D721Med (cell line): ENCODE results near the gene BCO1.
A peak's percentile ranks its signal among the peaks of the same experiment; 100 is the strongest.

ENCODE experiments used
- DNase-seq: peaks from one replicate; pipeline ENCODE4 v3.0.0; 2011; ENCODE audit warnings: low spot score; ENCODE audit not compliant: insufficient read length
- FAIRE-seq: peaks from 2 replicates; lab custom pipeline; 2011; peaks lifted over from hg19 to GRCh38; lab: Jason Lieb, UNC
- TF ChIP-seq, protein P1 (sequence below): IDR thresholded peaks from 2 replicates; pipeline ENCODE4 v1.5.1; 2012; ENCODE audit warnings: mild to moderate bottlenecking, control low read depth; ENCODE audit not compliant: insufficient read depth; ENCODE audit errors: missing control alignments

Gene BCO1

DNA sequence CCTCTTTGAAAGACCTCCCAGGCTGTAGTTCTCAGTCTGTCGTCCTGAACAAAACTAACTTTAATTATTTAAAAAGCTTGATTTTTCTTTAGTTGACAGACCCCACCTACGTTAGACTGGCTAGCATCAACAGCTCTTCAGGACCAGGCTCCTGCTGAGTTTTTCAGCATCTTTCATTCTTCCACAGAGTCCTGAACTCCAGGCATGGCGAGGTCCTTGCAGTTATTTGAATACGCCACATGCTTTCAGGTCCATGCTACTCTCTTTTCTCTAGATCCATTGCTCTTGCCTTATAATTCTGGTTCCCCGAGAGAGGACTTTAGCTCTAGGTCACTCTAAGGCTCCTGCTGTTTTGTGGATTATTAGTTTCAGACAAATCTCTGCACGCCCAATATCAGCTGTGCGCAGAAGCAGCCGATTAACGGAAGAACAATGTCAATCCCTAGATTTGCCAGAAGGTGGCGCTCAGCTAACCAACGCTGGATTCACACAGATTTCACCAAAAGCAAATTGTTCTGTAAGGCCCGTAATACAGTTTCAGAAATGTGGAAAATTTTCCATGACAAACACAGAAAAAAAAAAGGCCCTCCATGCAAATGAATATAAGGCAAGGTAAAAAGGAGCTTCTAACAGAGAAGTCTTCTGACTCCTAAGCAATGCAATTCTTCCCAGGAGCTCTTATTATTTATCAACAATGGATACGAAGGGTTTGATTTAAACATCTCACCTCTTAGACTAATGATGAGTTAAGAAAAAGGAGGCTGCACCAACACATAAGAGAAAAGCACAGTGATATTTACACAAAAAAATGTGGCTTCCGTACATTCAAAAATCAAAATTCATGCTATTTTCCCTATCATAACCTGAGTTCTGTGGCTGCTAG lies 33.5 kb upstream of the BCO1 start:
- TF ChIP-seq, protein P1, sequence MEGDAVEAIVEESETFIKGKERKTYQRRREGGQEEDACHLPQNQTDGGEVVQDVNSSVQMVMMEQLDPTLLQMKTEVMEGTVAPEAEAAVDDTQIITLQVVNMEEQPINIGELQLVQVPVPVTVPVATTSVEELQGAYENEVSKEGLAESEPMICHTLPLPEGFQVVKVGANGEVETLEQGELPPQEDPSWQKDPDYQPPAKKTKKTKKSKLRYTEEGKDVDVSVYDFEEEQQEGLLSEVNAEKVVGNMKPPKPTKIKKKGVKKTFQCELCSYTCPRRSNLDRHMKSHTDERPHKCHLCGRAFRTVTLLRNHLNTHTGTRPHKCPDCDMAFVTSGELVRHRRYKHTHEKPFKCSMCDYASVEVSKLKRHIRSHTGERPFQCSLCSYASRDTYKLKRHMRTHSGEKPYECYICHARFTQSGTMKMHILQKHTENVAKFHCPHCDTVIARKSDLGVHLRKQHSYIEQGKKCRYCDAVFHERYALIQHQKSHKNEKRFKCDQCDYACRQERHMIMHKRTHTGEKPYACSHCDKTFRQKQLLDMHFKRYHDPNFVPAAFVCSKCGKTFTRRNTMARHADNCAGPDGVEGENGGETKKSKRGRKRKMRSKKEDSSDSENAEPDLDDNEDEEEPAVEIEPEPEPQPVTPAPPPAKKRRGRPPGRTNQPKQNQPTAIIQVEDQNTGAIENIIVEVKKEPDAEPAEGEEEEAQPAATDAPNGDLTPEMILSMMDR = peak; percentile 81
- DNase-seq (no peak), FAIRE-seq (no peak)

DNA sequence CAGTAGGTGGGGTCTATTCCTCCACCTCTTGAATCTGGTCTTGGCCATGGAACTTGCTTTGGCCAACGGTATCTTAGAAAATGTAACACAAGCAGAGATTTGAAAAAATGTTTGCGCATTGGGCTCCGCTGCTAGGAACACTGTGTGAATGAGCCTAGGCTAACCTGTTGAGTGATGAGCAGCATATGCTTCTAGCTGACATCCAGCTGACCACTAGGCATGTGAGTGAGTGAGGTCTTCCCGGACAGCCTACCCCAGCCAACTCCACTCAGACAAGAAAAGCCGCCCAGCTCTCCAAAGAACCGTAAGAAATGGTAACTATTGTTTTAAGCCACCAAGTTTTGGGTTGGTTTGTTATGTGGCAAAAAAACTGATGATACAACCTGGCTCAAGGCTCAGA lies 31.4 kb upstream of the BCO1 start:
- DNase-seq (no peak), FAIRE-seq (no peak)

DNA sequence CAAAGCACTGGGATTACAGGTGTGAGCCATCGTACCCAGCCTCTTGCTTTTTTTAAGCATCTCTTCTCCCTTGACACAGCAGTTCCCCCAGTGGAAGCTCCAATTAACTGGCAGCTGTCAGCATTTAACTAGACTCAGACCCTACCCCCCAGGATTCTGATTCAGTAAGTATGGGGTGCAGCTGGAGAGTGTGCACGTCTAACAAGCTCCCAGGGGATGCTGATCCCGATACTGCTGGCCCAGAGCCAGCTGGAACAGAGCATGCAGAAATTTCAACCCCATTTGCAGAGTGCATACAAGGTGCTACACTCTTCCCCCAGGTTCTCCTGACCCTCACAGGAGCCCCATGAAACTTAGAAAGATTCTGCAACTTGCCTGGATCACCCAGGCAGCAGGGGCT lies 27.7 kb upstream of the BCO1 start:
- DNase-seq (no peak), FAIRE-seq (no peak)
- TF ChIP-seq, protein P1 = no peak

More for the DNA sequence above, 31.4 kb upstream of the BCO1 start:
- TF ChIP-seq, protein P1 = no peak

DNA sequence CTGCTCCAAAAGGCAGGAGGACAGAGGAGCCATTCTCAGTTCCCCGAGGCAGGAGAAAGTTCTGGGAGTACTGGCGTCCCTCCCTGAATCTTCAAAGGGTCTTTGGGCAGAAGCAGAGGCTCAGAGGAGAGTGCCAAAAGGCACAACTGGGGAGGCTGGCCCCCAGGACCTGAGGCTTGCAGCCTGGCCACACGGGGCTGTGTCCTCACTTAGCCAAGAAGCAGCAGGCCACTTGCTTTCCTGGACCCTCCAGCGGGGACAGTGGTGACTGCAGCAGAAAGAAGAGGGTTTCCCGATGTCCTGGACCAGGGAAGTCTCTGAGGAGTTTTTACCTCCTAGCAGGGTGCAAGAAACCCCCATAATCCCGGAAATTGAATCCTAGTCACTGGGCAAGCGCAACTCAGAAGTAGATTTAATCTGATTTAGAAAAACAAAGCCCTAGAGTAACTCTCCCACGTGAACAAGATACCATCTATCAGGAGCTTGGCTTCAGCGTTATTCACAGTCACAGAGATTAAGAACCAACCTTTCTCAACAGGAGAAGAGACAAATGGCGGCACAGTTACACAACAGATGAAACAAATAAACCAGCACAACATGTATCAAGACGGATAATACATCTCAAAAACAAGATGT lies 25.5 kb upstream of the BCO1 start:
- TF ChIP-seq, protein P1 = no peak
- FAIRE-seq (no peak), DNase-seq (no peak)

DNA sequence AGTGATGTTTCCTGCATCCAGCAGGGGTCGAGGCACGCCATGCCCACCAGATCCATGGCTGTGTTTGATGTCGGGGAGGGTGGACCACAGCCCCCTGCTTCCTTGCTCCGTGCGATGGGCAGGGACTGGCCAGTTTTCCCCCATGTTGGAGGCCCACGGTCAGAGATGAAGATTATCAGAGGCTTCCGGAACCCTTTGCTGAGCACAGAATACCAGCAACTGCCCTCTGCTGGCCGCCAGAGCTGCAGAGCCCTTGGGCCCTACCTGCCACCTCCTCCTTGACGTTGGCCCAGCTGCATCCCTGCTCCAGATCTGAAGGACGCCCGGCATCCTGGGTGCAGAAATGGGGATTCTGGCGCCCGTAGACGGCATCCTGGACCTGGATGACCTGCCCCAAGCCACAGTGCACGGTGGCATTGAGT lies 23.7 kb upstream of the BCO1 start:
- no peak for DNase-seq
- TF ChIP-seq, protein P1 = no peak
- FAIRE-seq = no peak

DNA sequence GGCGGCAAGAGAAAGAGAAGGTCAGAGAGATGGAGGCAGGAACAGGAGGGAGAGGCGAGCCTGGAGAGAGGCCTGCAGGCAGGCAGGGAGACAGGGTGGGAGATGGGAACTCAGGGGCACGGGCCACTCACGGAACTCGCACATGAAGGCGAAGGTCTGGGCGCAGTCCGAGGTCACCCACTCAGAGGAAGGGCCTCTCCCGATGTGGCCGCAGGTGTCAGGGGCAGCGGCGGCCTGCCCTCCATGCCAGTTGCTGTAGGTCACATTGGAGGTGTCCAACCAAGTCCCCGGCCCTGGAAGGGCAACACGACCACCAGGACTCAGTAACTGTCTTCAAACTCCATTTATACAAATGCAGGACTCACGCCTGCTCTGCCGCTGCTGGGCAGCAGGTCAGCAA lies 22.4 kb upstream of the BCO1 start:
- DNase-seq = no peak
- no peak for FAIRE-seq

More for the DNA sequence above, 22.4 kb upstream of the BCO1 start:
- TF ChIP-seq, protein P1 = no peak
